DOHH2 (cell line): ENCODE measurements around the gene ZNF101.
"Not testable (repeated sequence)": the region's sequence is repeated elsewhere in the genome, so short reads cannot be mapped to it uniquely, and the experiment has no call there.

Experiments used
- EZH2phosphoT487 ChIP-seq: fragments of 200-600 bp; sonication (generic); IDR thresholded peaks from 2 replicates; pipeline ENCODE4 v1.6.1; 2017; ENCODE audit warnings: borderline replicate concordance, mild to moderate bottlenecking, antibody characterized with exemption, low read length, moderate library complexity, mixed read lengths
- TF ChIP-seq, protein P1 (sequence below): fragments of 200-600 bp; sonication (generic); IDR thresholded peaks from one replicate; pipeline ENCODE4 v1.5.1; 2014; ENCODE audit warnings: antibody characterized with exemption, mild to moderate bottlenecking, low read depth, low read length; ENCODE audit not compliant: poor library complexity, severe bottlenecking

DNA sequence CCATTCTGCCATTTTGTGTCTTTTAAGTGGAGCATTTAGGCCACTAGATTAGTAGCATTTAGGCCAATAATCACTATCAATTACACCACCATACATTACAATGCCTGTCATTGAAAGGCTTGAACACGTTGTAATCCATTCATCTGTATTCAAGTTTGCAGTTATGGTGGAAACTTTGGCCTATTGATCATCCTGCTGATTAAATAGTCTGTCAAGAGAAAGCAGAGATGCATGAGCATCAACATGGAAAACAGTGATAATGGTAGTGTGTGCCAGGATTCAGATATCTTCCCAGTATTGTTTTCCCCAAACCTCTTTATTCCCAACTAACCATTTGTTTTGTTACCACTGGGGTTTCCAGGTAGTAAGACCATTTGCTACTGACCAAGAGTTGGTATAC lies 31.9 kb downstream of the ZNF101 start:
- TF ChIP-seq, protein P1, sequence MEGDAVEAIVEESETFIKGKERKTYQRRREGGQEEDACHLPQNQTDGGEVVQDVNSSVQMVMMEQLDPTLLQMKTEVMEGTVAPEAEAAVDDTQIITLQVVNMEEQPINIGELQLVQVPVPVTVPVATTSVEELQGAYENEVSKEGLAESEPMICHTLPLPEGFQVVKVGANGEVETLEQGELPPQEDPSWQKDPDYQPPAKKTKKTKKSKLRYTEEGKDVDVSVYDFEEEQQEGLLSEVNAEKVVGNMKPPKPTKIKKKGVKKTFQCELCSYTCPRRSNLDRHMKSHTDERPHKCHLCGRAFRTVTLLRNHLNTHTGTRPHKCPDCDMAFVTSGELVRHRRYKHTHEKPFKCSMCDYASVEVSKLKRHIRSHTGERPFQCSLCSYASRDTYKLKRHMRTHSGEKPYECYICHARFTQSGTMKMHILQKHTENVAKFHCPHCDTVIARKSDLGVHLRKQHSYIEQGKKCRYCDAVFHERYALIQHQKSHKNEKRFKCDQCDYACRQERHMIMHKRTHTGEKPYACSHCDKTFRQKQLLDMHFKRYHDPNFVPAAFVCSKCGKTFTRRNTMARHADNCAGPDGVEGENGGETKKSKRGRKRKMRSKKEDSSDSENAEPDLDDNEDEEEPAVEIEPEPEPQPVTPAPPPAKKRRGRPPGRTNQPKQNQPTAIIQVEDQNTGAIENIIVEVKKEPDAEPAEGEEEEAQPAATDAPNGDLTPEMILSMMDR = not testable (repeated sequence)
- TF ChIP-seq EZH2phosphoT487 = not testable (repeated sequence)
